Cardiac septum (tissue), 1 donor: Measurements from ENCODE around the gene NR1H4. TPM values are rescaled to one million over a fixed set of nuclear protein-coding genes. Genes with fewer than 3 reads are reported as not detected.

Experiments used
- DNase-seq: peaks from one replicate; pipeline ENCODE4 v3.0.0-alpha.2; 2020; ENCODE audit warnings: low spot score
- intact Hi-C: fragments of 100-400 bp; cut with DNase I; formaldehyde crosslinking; loops from one replicate; pipeline ENCODE4 v1.14.0; 2022
- total RNA-seq: library from RNA; stranded (reverse); fragmentation: NEBNext Ultra II Directional; extraction: Animal tissue kit (Norgen Biotek cat#: 25700); gene quantifications from one replicate; pipeline ENCODE4 v1.2.1, GENCODE V29; 2021
- donor health status: DM: no; HTN: no; CAD: no.

Gene NR1H4
- total RNA-seq, 1 donor from 2014 or later = not detected

GRCh38 chr12:100464529-100464928 is 9.1 kb upstream of the NR1H4 start:
- DNase-seq = no peak
- intact Hi-C loops = no loop called here

- DNase-seq = no peak
- intact Hi-C loops = no loop called here
Observed at GRCh38 chr12:100468126-100468525, 5.5 kb upstream of the NR1H4 start.

- no peak for DNase-seq
Observed at GRCh38 chr12:100472325-100472724, 1.3 kb upstream of the NR1H4 start.

GRCh38 chr12:100473050-100473715 is 483 bp upstream of the NR1H4 start:
- DNase-seq = no peak
- intact Hi-C loops = no loop called here

More at GRCh38 chr12:100472325-100472724, 1.3 kb upstream of the NR1H4 start:
- intact Hi-C loops = no loop called here

GRCh38 chr12:100474617-100475016 is 951 bp downstream of the NR1H4 start:
- no peak for DNase-seq
- intact Hi-C loops = no loop called here

GRCh38 chr12:100476013-100476751 is 2.5 kb downstream of the NR1H4 start:
- intact Hi-C loops = no loop called here
- no peak for DNase-seq

- intact Hi-C loops = no loop called here
- DNase-seq = no peak
Observed at GRCh38 chr12:100481021-100481420, 7.4 kb downstream of the NR1H4 start.

- intact Hi-C loops = no loop called here
- no peak for DNase-seq
Observed at GRCh38 chr12:100484183-100484886, 10.7 kb downstream of the NR1H4 start.

- DNase-seq = no peak
Observed at GRCh38 chr12:100484891-100485471, 11.3 kb downstream of the NR1H4 start.

GRCh38 chr12:100485983-100486382 is 12.3 kb downstream of the NR1H4 start:
- no peak for DNase-seq
- intact Hi-C loops = no loop called here

More at GRCh38 chr12:100484891-100485471, 11.3 kb downstream of the NR1H4 start:
- intact Hi-C loops = no loop called here

- no peak for DNase-seq
- intact Hi-C loops = no loop called here
Observed at GRCh38 chr12:100489251-100489820, 15.7 kb downstream of the NR1H4 start.

- no peak for DNase-seq
- intact Hi-C loops = no loop called here
Observed at GRCh38 chr12:100490056-100490455, 16.4 kb downstream of the NR1H4 start.

- DNase-seq = no peak
Observed at GRCh38 chr12:100491104-100491503, 17.4 kb downstream of the NR1H4 start.

GRCh38 chr12:100493396-100494012 is 19.8 kb downstream of the NR1H4 start:
- no peak for DNase-seq
- intact Hi-C loops = no loop called here

More at GRCh38 chr12:100491104-100491503, 17.4 kb downstream of the NR1H4 start:
- intact Hi-C loops = no loop called here

- intact Hi-C loops = no loop called here
- no peak for DNase-seq
Observed at GRCh38 chr12:100494026-100494425, 20.4 kb downstream of the NR1H4 start.

- intact Hi-C loops = no loop called here
- DNase-seq = no peak
Observed at GRCh38 chr12:100494538-100494937, 20.9 kb downstream of the NR1H4 start.

GRCh38 chr12:100497105-100497795 is 23.6 kb downstream of the NR1H4 start:
- intact Hi-C loops = no loop called here

GRCh38 chr12:100498141-100498540 is 24.5 kb downstream of the NR1H4 start:
- intact Hi-C loops = no loop called here
- no peak for DNase-seq

More at GRCh38 chr12:100497105-100497795, 23.6 kb downstream of the NR1H4 start:
- DNase-seq = no peak

GRCh38 chr12:100499416-100499815 is 25.8 kb downstream of the NR1H4 start:
- intact Hi-C loops = no loop called here
- no peak for DNase-seq
